Activated T-cell treated with anti-CD3 and anti-CD28 coated beads, Interleukin-2, amount 50 U/mL, for 4 hours (primary cell): ENCODE measurements around the gene SUMF1. TPM values are rescaled to one million over a fixed set of nuclear protein-coding genes. Genes with fewer than 3 reads are reported as not detected.
"Not testable (repeated sequence)": the region's sequence is repeated elsewhere in the genome, so short reads cannot be mapped to it uniquely, and the experiment has no call there.

ENCODE experiments used
- ATAC-seq, 2 donors: fragments of 200-7000 bp; cut with Tn5 transposase; one replicate each; pipeline ENCODE4 v1.10.0; 2021
- DNase-seq: peaks from one replicate; pipeline ENCODE4 v3.0.0-alpha.2; 2020
- H3K27me3 Mint-ChIP-seq: one replicate; pipeline ENCODE4 v1.8.0; 2021; ENCODE audit warnings: low read depth, mixed read lengths
- H3K36me3 Mint-ChIP-seq: one replicate; pipeline ENCODE4 v1.8.0; 2022; ENCODE audit warnings: mixed read lengths; ENCODE audit not compliant: insufficient read depth
- H3K4me1 Mint-ChIP-seq: one replicate; pipeline ENCODE4 v1.8.0; 2021; ENCODE audit warnings: low read depth, mixed read lengths
- H3K4me3 Mint-ChIP-seq: one replicate; pipeline ENCODE4 v1.8.0; 2021; ENCODE audit warnings: mild to moderate bottlenecking, moderate library complexity, mixed read lengths
- H3K9me3 Mint-ChIP-seq: one replicate; pipeline ENCODE4 v1.8.0; 2021; ENCODE audit warnings: mixed read lengths
- total RNA-seq, 3 donors: library from RNA; stranded (reverse); gene quantifications; one replicate each; pipeline ENCODE4 v1.2.1, GENCODE V29; 2021

Gene SUMF1
- total RNA-seq, 3 donors from 2014 or later: 7.5 to 10.4 (median 9.4) TPM

- not testable (repeated sequence) for DNase-seq, H3K4me1 Mint-ChIP-seq, H3K4me3 Mint-ChIP-seq, ATAC-seq, H3K27me3 Mint-ChIP-seq
- peaks cover 18% of the 10 kb centered on the region for H3K9me3 Mint-ChIP-seq
- H3K36me3 Mint-ChIP-seq: peaks cover 11% of the 10 kb centered on the region
Observed at GRCh38 chr3:4329806-4330205, 137.3 kb downstream of the SUMF1 start.

GRCh38 chr3:4326868-4327267, 140.2 kb downstream of the SUMF1 start:
- DNase-seq (no peak), ATAC-seq (no peak)
- Mint-ChIP-seq H3K9me3 (peaks cover 18% of the 10 kb centered on the region), H3K4me3 (no peak overlapping the region), H3K27me3 (no peaks in the 10 kb centered on the region), H3K4me1 (no peaks in the 10 kb centered on the region), H3K36me3 (peaks cover 11% of the 10 kb centered on the region)

- no peak for ATAC-seq
- peaks cover 5% of the 10 kb centered on the region for H3K9me3 Mint-ChIP-seq
- no peaks in the 10 kb centered on the region for H3K27me3 Mint-ChIP-seq
Observed at GRCh38 chr3:4323246-4324027, 143.6 kb downstream of the SUMF1 start.

GRCh38 chr3:4322635-4323034, 144.4 kb downstream of the SUMF1 start:
- peaks cover 4% of the 10 kb centered on the region for H3K9me3 Mint-ChIP-seq
- peaks cover 3% of the 10 kb centered on the region for H3K36me3 Mint-ChIP-seq
- H3K4me1 Mint-ChIP-seq: no peaks in the 10 kb centered on the region
- ATAC-seq (no peak), DNase-seq (no peak)
- no peak overlapping the region for H3K4me3 Mint-ChIP-seq
- H3K27me3 Mint-ChIP-seq: no peaks in the 10 kb centered on the region

More at GRCh38 chr3:4323246-4324027, 143.6 kb downstream of the SUMF1 start:
- Mint-ChIP-seq H3K4me1 (no peaks in the 10 kb centered on the region), H3K4me3 (no peak overlapping the region), H3K36me3 (peaks cover under 1% of the 10 kb centered on the region)
- no peak for DNase-seq

- Mint-ChIP-seq H3K9me3 (no peaks in the 10 kb centered on the region), H3K27me3 (no peaks in the 10 kb centered on the region), H3K4me3 (no peak overlapping the region), H3K4me1 (no peaks in the 10 kb centered on the region), H3K36me3 (peaks cover 6% of the 10 kb centered on the region)
- ATAC-seq: no peak
- no peak for DNase-seq
Observed at GRCh38 chr3:4321732-4322131, 145.3 kb downstream of the SUMF1 start.

- Mint-ChIP-seq H3K4me3 (no peak overlapping the region), H3K27me3 (no peaks in the 10 kb centered on the region), H3K36me3 (peaks cover 14% of the 10 kb centered on the region), H3K9me3 (no peaks in the 10 kb centered on the region), H3K4me1 (no peaks in the 10 kb centered on the region)
- no peak for ATAC-seq
- no peak for DNase-seq
Observed at GRCh38 chr3:4320096-4320911, 146.8 kb downstream of the SUMF1 start.

- Mint-ChIP-seq H3K4me3 (no peak overlapping the region), H3K4me1 (peaks cover 6% of the 10 kb centered on the region), H3K27me3 (no peaks in the 10 kb centered on the region), H3K9me3 (no peaks in the 10 kb centered on the region), H3K36me3 (peaks cover 39% of the 10 kb centered on the region)
- ATAC-seq (no peak), DNase-seq (no peak)
Observed at GRCh38 chr3:4314688-4315087, 152.4 kb downstream of the SUMF1 start.

GRCh38 chr3:4313606-4314293, 153.3 kb downstream of the SUMF1 start:
- H3K4me3 Mint-ChIP-seq: no peak overlapping the region
- DNase-seq (no peak), ATAC-seq (no peak)
- peaks cover 6% of the 10 kb centered on the region for H3K4me1 Mint-ChIP-seq
- H3K36me3 Mint-ChIP-seq: peaks cover 39% of the 10 kb centered on the region
- no peaks in the 10 kb centered on the region for H3K27me3 Mint-ChIP-seq
- H3K9me3 Mint-ChIP-seq: no peaks in the 10 kb centered on the region

GRCh38 chr3:4311496-4311895, 155.6 kb downstream of the SUMF1 start:
- Mint-ChIP-seq H3K4me3 (no peak overlapping the region), H3K36me3 (peaks cover 39% of the 10 kb centered on the region), H3K27me3 (no peaks in the 10 kb centered on the region), H3K4me1 (peaks cover 6% of the 10 kb centered on the region), H3K9me3 (no peaks in the 10 kb centered on the region)
- ATAC-seq (no peak), DNase-seq (no peak)

Other genes with a start within 250 kb of the SUMF1 start
- 10 to 100 TPM; 19.0 to 21.3 (median 19.9) TPM for gene SETMAR, start 163.9 kb downstream of the SUMF1 start, total RNA-seq
- 10 to 100 TPM; 59.0 to 92.3 (median 88.9) TPM for gene ITPR1, start 26.1 kb upstream of the SUMF1 start, total RNA-seq